GM12865 (cell line): ENCODE measurements around the gene CLIC6.

Experiments
- DNase-seq: peaks from one replicate; pipeline ENCODE4 v3.0.0; 2010; ENCODE audit warnings: low read depth
- H3K4me3 ChIP-seq: 2 replicates; pipeline ENCODE4 v1.5.1; 2011; ENCODE audit warnings: mild to moderate bottlenecking, low read depth, low read length, control low read depth
- CTCF ChIP-seq: IDR thresholded peaks from 2 replicates; pipeline ENCODE4 v1.5.1; 2011; ENCODE audit warnings: low read length, control low read depth, low read depth, inconsistent platforms; ENCODE audit not compliant: insufficient read depth; ENCODE audit errors: missing control alignments

CLIC6 gene

GRCh38 chr21:34640858-34641257 lies 27.9 kb upstream of the CLIC6 start:
- H3K4me3 ChIP-seq, result peak overlapping the region; percentile 32
- TF ChIP-seq CTCF, result no peak
- DNase-seq, result no peak

- peak overlapping the region; percentile 2; the same call in 1 of the 2 replicates for H3K4me3 ChIP-seq
- peak; percentile 96 for DNase-seq
- no peak for TF ChIP-seq CTCF
These were observed 26.4 kb upstream of the CLIC6 start for GRCh38 chr21:34642211-34643075.

DNA sequence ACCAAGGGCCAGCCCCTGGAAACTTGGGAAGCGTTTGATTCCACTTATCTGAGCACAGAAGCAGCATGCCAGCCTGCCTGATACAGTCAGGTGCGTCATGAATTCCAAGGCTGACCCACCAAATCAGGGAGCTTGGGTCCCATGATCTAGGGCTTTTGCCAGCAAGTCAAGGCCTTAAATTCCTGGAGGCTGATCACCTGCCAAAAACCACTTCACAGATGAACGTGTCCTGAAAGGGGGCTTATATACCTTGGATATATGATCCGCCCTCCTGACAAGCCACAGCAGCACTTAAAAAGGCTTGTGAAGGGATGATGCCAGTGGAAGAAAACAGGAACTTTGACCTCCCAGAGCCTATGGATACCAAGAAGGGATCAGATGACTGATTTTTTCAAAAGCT lies 24.0 kb upstream of the CLIC6 start:
- TF ChIP-seq CTCF, result no peak
- DNase-seq, result no peak

DNA sequence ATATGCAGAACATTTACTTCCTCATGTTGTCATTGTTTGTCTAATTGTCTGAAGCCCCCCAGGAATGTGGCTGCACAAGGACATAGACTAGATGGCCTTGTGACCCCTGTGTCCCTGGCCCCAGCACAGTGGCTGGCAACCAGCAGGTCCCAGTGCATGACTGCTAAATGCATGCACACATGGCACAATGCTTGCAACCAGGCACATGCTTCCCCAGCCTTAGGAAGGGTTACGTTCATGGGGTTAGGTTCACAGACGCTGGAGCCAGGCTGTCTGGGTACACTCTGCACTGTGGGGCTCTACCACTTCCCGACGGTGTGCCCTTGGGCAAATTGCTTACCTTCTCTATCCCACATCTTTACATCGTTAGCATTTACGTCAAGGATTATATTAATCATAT lies 21.2 kb upstream of the CLIC6 start:
- no peak overlapping the region for H3K4me3 ChIP-seq
- DNase-seq, result no peak
- no peak for TF ChIP-seq CTCF

More for the DNA sequence above, 24.0 kb upstream of the CLIC6 start:
- H3K4me3 ChIP-seq, result no peak overlapping the region

DNA sequence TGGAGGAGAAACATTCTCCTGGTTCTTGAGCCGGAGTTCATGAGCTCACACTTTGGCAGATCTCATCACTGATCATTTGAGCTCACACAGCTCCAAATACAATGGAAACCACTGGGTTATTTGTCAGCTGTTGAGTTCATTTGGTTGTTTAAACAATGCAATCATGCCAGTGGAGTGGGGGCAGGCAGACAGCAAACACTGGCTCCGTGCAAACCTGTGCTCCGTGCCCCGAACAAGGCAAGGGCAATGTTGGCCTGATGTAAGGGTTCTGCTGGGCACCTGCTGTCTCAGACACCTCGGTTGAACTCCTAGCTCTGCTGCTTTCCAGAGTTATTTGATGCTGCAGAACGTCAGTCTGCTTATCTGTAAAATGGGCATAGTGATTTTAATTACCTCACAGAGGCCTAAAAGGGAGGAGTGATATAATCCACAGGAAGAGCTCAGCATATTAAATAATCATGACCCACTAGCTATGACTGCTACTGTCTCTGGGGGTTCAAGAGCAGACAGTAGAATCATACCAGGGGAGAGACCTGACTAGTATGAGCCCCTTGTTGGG lies 20.0 kb upstream of the CLIC6 start:
- H3K4me3 ChIP-seq, result no peak overlapping the region
- TF ChIP-seq CTCF, result no peak
- no peak for DNase-seq

GRCh38 chr21:34649400-34649799 lies 19.4 kb upstream of the CLIC6 start:
- H3K4me3 ChIP-seq, result no peak overlapping the region
- no peak for DNase-seq
- no peak for TF ChIP-seq CTCF
